Midbrain (tissue), 1 donor: ENCODE results near the gene TMPRSS11D.

Source experiments
- DNase-seq: peaks from one replicate; lab custom pipeline; 2025; lab: John Stamatoyannopoulos, UW

The TMPRSS11D gene

GRCh38 chr4:67885762-67886161 lies 2.0 kb upstream of the TMPRSS11D start:
- no peak for DNase-seq

GRCh38 chr4:67884701-67885100 lies 899 bp upstream of the TMPRSS11D start:
- DNase-seq: no peak

- DNase-seq: no peak
Measured at GRCh38 chr4:67883458-67883857, 344 bp downstream of the TMPRSS11D start.

- no peak for DNase-seq
Measured at GRCh38 chr4:67880866-67881610, 2.8 kb downstream of the TMPRSS11D start.

- no peak for DNase-seq
Measured at GRCh38 chr4:67879486-67879885, 4.3 kb downstream of the TMPRSS11D start.

- DNase-seq: no peak
Measured at GRCh38 chr4:67877086-67877485, 6.7 kb downstream of the TMPRSS11D start.

- no peak for DNase-seq
Measured at GRCh38 chr4:67874986-67875385, 8.8 kb downstream of the TMPRSS11D start.

- DNase-seq: no peak
Measured at GRCh38 chr4:67873116-67873515, 10.7 kb downstream of the TMPRSS11D start.

- peak; percentile 36 for DNase-seq
Measured at GRCh38 chr4:67871867-67872266, 11.9 kb downstream of the TMPRSS11D start.

- DNase-seq: no peak
Measured at GRCh38 chr4:67869580-67870190, 14.1 kb downstream of the TMPRSS11D start.

GRCh38 chr4:67861513-67861912 lies 22.3 kb downstream of the TMPRSS11D start:
- no peak for DNase-seq

- DNase-seq: no peak
Measured at GRCh38 chr4:67853336-67853735, 30.5 kb downstream of the TMPRSS11D start.

GRCh38 chr4:67820903-67821302 lies 62.9 kb downstream of the TMPRSS11D start:
- DNase-seq: no peak

GRCh38 chr4:67810011-67810410 lies 73.8 kb downstream of the TMPRSS11D start:
- no peak for DNase-seq

GRCh38 chr4:67809502-67809901 lies 74.3 kb downstream of the TMPRSS11D start:
- no peak for DNase-seq

- DNase-seq: no peak
Measured at GRCh38 chr4:67796810-67797209, 87.0 kb downstream of the TMPRSS11D start.

GRCh38 chr4:67790721-67791120 lies 93.1 kb downstream of the TMPRSS11D start:
- DNase-seq: no peak

GRCh38 chr4:67787311-67787710 lies 96.5 kb downstream of the TMPRSS11D start:
- no peak for DNase-seq

GRCh38 chr4:67785528-67785927 lies 98.3 kb downstream of the TMPRSS11D start:
- DNase-seq: no peak

GRCh38 chr4:67779631-67780030 lies 104.2 kb downstream of the TMPRSS11D start:
- no peak for DNase-seq

- DNase-seq: no peak
Measured at GRCh38 chr4:67776746-67777145, 107.1 kb downstream of the TMPRSS11D start.
